Endothelial cell of umbilical vein (primary cell): ENCODE measurements around the gene CMTM7. TPM values are rescaled to one million over a fixed set of nuclear protein-coding genes. Genes with fewer than 3 reads are reported as not detected.

Experiments used
- BruUV-seq: library from RNA; stranded (reverse); fragments of 400-500 nt; replicated peaks from 2 replicates; lab custom pipeline; 2021; lab: Mats Ljungman, UMichigan
- CTCF ChIA-PET: fragments of 300-600, 350-600 bp; sonication (Branson Sonifier 250); formaldehyde crosslinking; loops from one replicate; lab custom pipeline; 2021; ENCODE audit warnings: antibody characterized with exemption, inconsistent platforms; lab: Charles Lee
- POLR2A ChIA-PET: fragments of 300-600, 350-600 bp; sonication (Branson Sonifier 250); formaldehyde crosslinking; loops from one replicate; lab custom pipeline; 2021; ENCODE audit warnings: antibody characterized with exemption, inconsistent platforms; lab: Charles Lee
- DNase-seq: peaks from one replicate; pipeline ENCODE4 v3.0.0-alpha.2; 2011; ENCODE audit warnings: low read depth, low spot score
- FAIRE-seq: peaks from 2 replicates; lab custom pipeline; 2011; peaks lifted over from hg19 to GRCh38; lab: Jason Lieb, UNC
- H2AFZ ChIP-seq: 2 replicates; pipeline ENCODE4 v1.6.0; 2012; ENCODE audit warnings: low read depth, low read length, control low read depth, inconsistent platforms
- H3K27ac ChIP-seq: 2 replicates; pipeline ENCODE4 v1.5.1; 2011; ENCODE audit warnings: low read depth, mild to moderate bottlenecking, control low read depth, low read length, moderate library complexity; ENCODE audit not compliant: insufficient read depth
- H3K27me3 ChIP-seq, 2 experiments: 2 replicates each; pipeline versions ENCODE4 v1.6.0 to v1.6.1; 2011; ENCODE audit warnings: low read length in 2 of 2, mixed read lengths in 1 of 2; ENCODE audit not compliant: control insufficient read depth in 2 of 2, insufficient read depth in 2 of 2
- H3K36me3 ChIP-seq, 2 experiments: 2 replicates in 1 of 2; 3 replicates in 1 of 2; pipeline ENCODE4 v1.5.1; 2011; ENCODE audit warnings: low read length in 2 of 2, mild to moderate bottlenecking in 1 of 2, moderate library complexity in 1 of 2; ENCODE audit not compliant: control insufficient read depth in 2 of 2, insufficient read depth in 2 of 2; ENCODE audit errors: extremely low read depth in 1 of 2
- H3K4me1 ChIP-seq: 3 replicates; pipeline ENCODE4 v1.5.1; 2011; ENCODE audit warnings: mild to moderate bottlenecking, low read length; ENCODE audit not compliant: control insufficient read depth, insufficient read depth; ENCODE audit errors: extremely low read depth
- H3K4me2 ChIP-seq: 2 replicates; pipeline ENCODE4 v1.6.1; 2011; ENCODE audit warnings: low read length, control low read depth, mixed read lengths; ENCODE audit not compliant: insufficient read depth
- H3K4me3 ChIP-seq, 3 experiments: fragments of 200-600 bp in 1 of 3; sonication (generic), shearing (Covaris generic) in 1 of 3; replicated peaks in 1 of 3; 2 replicates each; pipeline ENCODE4 v1.5.1; 2011 to 2016; ENCODE audit warnings: control low read depth in 3 of 3, low read length in 3 of 3, mild to moderate bottlenecking in 2 of 3, inconsistent platforms in 1 of 3, low read depth in 1 of 3, moderate library complexity in 1 of 3; ENCODE audit not compliant: insufficient read depth in 1 of 3
- H3K79me2 ChIP-seq: 2 replicates; pipeline ENCODE4 v1.6.0; 2012; ENCODE audit warnings: low read length, inconsistent platforms; ENCODE audit not compliant: control insufficient read depth, insufficient read depth
- H3K9ac ChIP-seq: replicated peaks from 2 replicates; pipeline ENCODE3; 2011; ENCODE audit warnings: low read length, control low read depth; ENCODE audit not compliant: insufficient read depth; ENCODE audit errors: extremely low read depth
- H3K9me1 ChIP-seq: replicated peaks from 3 replicates; pipeline ENCODE4 v1.6.0; 2011; ENCODE audit warnings: mild to moderate bottlenecking, low read length; ENCODE audit not compliant: control insufficient read depth, insufficient read depth; ENCODE audit errors: extremely low read depth
- H3K9me3 ChIP-seq: replicated peaks from 2 replicates; pipeline ENCODE4 v1.5.1; 2012; ENCODE audit warnings: low read length, inconsistent platforms; ENCODE audit not compliant: control insufficient read depth, insufficient read depth
- H4K20me1 ChIP-seq: replicated peaks from 2 replicates; pipeline ENCODE3; 2011; ENCODE audit warnings: mild to moderate bottlenecking, low read length; ENCODE audit not compliant: control insufficient read depth, insufficient read depth; ENCODE audit errors: extremely low read depth
- EZH2 ChIP-seq: IDR thresholded peaks from 2 replicates; pipeline ENCODE4 v1.6.1; 2012; ENCODE audit warnings: borderline replicate concordance, low read depth, mild to moderate bottlenecking, moderate library complexity, low read length, inconsistent platforms; ENCODE audit not compliant: severe bottlenecking
- FOS ChIP-seq: IDR thresholded peaks from 2 replicates; pipeline ENCODE4 v1.6.1; 2011; ENCODE audit warnings: mild to moderate bottlenecking, low read length, moderate library complexity, borderline replicate concordance; ENCODE audit not compliant: insufficient read depth
- GATA2 ChIP-seq: IDR thresholded peaks from 2 replicates; pipeline ENCODE4 v1.7.0; 2011; ENCODE audit warnings: low read depth, mild to moderate bottlenecking, moderate library complexity, mixed read lengths, low read length; ENCODE audit not compliant: insufficient read length, insufficient read depth
- JUN ChIP-seq: IDR thresholded peaks from 2 replicates; pipeline ENCODE4 v1.6.1; 2011; ENCODE audit warnings: borderline replicate concordance, low read depth; ENCODE audit not compliant: insufficient read length, insufficient read depth
- MYC ChIP-seq: IDR thresholded peaks from one replicate; pipeline ENCODE4 v1.6.1; 2011; ENCODE audit warnings: mild to moderate bottlenecking, low read depth, low read length
- POLR2A ChIP-seq: IDR thresholded peaks from 2 replicates; pipeline ENCODE4 v1.6.1; 2012; ENCODE audit warnings: low read depth, mild to moderate bottlenecking, control low read depth, low read length
- POLR2AphosphoS5 ChIP-seq: IDR thresholded peaks from 2 replicates; pipeline ENCODE4 v1.6.1; 2012; ENCODE audit warnings: low read depth, mild to moderate bottlenecking, control low read depth, low read length, moderate library complexity; ENCODE audit not compliant: insufficient read depth
- dilution Hi-C: fragments of 300-500 bp; cut with MboI; formaldehyde crosslinking; loops from one replicate; pipeline ENCODE4 v1.15.0; 2019; ENCODE audit warnings: low sequenced_read_pairs; ENCODE audit not compliant: extremely low pct_ligation_motif_present
- intact Hi-C: fragments of 100-400 bp; cut with micrococcal nuclease; formaldehyde crosslinking; loops from one replicate; pipeline ENCODE4 v1.10.0; 2022
- polyA plus RNA-seq, 4 experiments: library from polyadenylated mRNA; depleted of rRNA in 3 of 4; stranded (reverse) in 3 of 4; unstranded in 1 of 4; fragments of >200 nt; gene quantifications; 2 replicates each; pipeline versions ENCODE4 v1.2.1 to v1.2.3, GENCODE V29; 2011 to 2012; ENCODE audit warnings: missing spikeins in 1 of 4
- total RNA-seq: library from RNA; stranded (reverse); gene quantifications from 2 replicates; pipeline ENCODE4 v1.2.3, GENCODE V29; 2021
- TF ChIP-seq, protein P1 (sequence below), 2 donors: IDR thresholded peaks; 1 replicate in 1 of 2; 2 replicates in 1 of 2; pipeline ENCODE4 v1.5.1; 2011; ENCODE audit warnings: low read length in 2 of 2, mild to moderate bottlenecking in 2 of 2, moderate library complexity in 2 of 2, control low read depth in 1 of 2, inconsistent platforms in 1 of 2, low read depth in 1 of 2; ENCODE audit not compliant: insufficient read depth in 1 of 2; ENCODE audit errors: extremely low read depth in 1 of 2
- TF ChIP-seq, protein P2 (sequence below): IDR thresholded peaks from 2 replicates; pipeline ENCODE4 v1.6.1; 2011; ENCODE audit not compliant: insufficient read depth, insufficient read length

Gene CMTM7
- total and polyA plus RNA-seq, 2 donors (not counting 3 experiments of a cell fraction or from before 2014, with no cell fraction given) = 44.7 to 88.5 TPM

DNA sequence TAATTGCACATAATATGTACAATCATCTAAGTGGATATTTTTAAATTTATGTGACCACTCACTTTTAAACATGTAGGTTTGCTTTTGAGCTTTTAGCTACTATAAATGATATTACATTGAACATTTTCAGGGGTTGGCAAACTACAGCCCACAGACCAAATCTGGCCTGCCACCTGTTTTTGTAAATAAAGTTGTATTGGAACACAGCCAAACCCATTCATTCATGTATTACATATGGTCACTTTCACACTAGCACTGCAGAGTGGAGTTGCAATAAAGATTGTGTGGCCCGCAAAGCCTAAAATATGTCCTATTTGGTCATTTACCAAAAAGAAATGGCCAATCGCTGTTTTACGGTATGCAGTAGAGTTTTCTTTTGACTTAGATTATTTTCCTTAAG lies 21.2 kb downstream of the CMTM7 start:
- Histone ChIP-seq H3K9ac (no peak overlapping the region), H3K4me1 (peaks cover 35% of the 10 kb centered on the region), H3K79me2 (peaks cover 56% of the 10 kb centered on the region), H3K27me3 (no peaks in the 10 kb centered on the region), H3K36me3 (no peaks in the 10 kb centered on the region), H3K4me3 (no peak overlapping the region), H3K4me2 (no peak overlapping the region), H4K20me1 (no peaks in the 10 kb centered on the region), H3K27ac (no peak overlapping the region), H3K9me3 (no peaks in the 10 kb centered on the region), H3K9me1 (no peaks in the 10 kb centered on the region), H2AFZ (no peak overlapping the region)
- CTCF ChIA-PET = interaction anchor here (2.6 to 3.7 kb wide), 2 partner anchors 54 to 57 kb away, joined by 9 to 50 read pairs; no protein-coding TSS in a partner anchor
- no peak for TF ChIP-seq EZH2
- TF ChIP-seq, protein P1, sequence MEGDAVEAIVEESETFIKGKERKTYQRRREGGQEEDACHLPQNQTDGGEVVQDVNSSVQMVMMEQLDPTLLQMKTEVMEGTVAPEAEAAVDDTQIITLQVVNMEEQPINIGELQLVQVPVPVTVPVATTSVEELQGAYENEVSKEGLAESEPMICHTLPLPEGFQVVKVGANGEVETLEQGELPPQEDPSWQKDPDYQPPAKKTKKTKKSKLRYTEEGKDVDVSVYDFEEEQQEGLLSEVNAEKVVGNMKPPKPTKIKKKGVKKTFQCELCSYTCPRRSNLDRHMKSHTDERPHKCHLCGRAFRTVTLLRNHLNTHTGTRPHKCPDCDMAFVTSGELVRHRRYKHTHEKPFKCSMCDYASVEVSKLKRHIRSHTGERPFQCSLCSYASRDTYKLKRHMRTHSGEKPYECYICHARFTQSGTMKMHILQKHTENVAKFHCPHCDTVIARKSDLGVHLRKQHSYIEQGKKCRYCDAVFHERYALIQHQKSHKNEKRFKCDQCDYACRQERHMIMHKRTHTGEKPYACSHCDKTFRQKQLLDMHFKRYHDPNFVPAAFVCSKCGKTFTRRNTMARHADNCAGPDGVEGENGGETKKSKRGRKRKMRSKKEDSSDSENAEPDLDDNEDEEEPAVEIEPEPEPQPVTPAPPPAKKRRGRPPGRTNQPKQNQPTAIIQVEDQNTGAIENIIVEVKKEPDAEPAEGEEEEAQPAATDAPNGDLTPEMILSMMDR (IDR thresholded peaks at IDR 0.05; ENCODE audit: extremely low read depth in 1 of 2, insufficient read depth in 1 of 2, low read depth in 1 of 2, low read length in 2 of 2) = no peak
- peak; percentile 48 for DNase-seq
- POLR2A ChIA-PET = no interaction called here
- FAIRE-seq = no peak
- intact Hi-C loops = no loop called here
- BruUV-seq = no TSS peak
- dilution Hi-C loops = no loop called here

DNA sequence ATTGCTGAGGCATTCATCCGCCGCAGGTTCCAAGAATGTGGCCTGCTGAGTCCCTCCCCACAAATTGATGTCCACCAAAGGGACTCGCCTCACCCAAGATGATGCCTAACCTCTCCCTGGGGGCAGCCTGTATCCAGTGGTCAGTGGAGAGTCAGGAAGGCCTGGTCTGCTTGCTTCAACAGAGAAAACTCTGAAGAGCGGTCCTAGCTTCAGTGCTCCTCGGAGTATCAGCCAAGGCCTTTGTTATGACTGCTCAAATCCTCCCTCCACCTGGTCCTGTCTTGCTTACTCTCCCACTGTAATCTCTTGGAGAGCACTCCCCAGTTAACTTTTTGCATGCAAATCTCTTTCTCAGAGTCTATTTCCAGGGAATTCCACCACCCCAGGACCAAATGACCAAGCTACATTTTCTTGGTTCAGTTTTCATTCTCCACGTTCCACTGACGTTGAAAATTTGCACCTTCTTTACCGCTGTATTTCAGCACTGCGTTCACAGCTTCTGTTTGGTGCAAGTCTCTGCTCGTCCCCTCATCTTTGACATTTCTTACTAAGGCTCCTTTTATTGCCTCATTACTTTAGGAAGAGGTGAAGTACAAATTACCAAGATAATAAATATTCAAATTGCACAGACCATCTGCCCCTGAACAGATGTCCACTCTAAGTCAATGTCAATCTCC lies 22.3 kb downstream of the CMTM7 start:
- Histone ChIP-seq H3K9me3 (no peaks in the 10 kb centered on the region), H3K4me1 (peaks cover 46% of the 10 kb centered on the region), H3K27me3 (no peaks in the 10 kb centered on the region), H3K4me3 (no peak overlapping the region), H3K9me1 (no peaks in the 10 kb centered on the region), H3K9ac (no peak overlapping the region), H3K4me2 (peak overlapping the region; percentile 8), H3K36me3 (no peaks in the 10 kb centered on the region), H3K27ac (peak overlapping the region; percentile 89), H3K79me2 (peaks cover 61% of the 10 kb centered on the region), H4K20me1 (no peaks in the 10 kb centered on the region), H2AFZ (no peak overlapping the region)
- FAIRE-seq = no peak
- ChIA-PET POLR2A (interaction anchor here (0.7 to 0.8 kb wide), 3 partner anchors 11 to 56 kb away, joined by 3 to 4 read pairs (median 3); no protein-coding TSS in a partner anchor), CTCF (interaction anchor here (0.7 to 3.7 kb wide), 12 partner anchors 8 to 118 kb away, joined by 3 to 50 read pairs (median 4); no protein-coding TSS in a partner anchor)
- TSS peak; percentile 91 for BruUV-seq
- dilution Hi-C loops = no loop called here
- intact Hi-C loops = loop anchor here (1.0 kb wide), 2 partner anchors 8 to 13 kb away; no protein-coding TSS in a partner anchor
- no peak for DNase-seq
- TF ChIP-seq POLR2A (no peak), MYC (no peak), EZH2 (no peak), GATA2 (no peak), FOS (no peak), JUN (no peak), POLR2AphosphoS5 (no peak)
- TF ChIP-seq, protein P2, sequence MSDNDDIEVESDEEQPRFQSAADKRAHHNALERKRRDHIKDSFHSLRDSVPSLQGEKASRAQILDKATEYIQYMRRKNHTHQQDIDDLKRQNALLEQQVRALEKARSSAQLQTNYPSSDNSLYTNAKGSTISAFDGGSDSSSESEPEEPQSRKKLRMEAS = no peak
- TF ChIP-seq, protein P1 (IDR thresholded peaks at IDR 0.05; ENCODE audit: extremely low read depth in 1 of 2, insufficient read depth in 1 of 2, low read depth in 1 of 2, low read length in 2 of 2) = no peak
